Activated T-helper 17 cell treated with anti-CD3 and anti-CD28 coated beads, Interleukin-2, amount 50 U/mL, for 72 hours (primary cell): Measurements from ENCODE around the gene NEGR1. TPM values are rescaled to one million over a fixed set of nuclear protein-coding genes. Genes with fewer than 3 reads are reported as not detected.

ENCODE experiments used
- ATAC-seq: fragments of 150-1000 bp; cut with Tn5 transposase; replicated peaks from 2 replicates; pipeline ENCODE4 v1.10.0; 2021; ENCODE audit warnings: mild to moderate bottlenecking, moderate library complexity
- H3K27ac Mint-ChIP-seq: one replicate; pipeline ENCODE4 v1.8.0; 2022; ENCODE audit warnings: mixed read lengths
- H3K27me3 Mint-ChIP-seq: one replicate; pipeline ENCODE4 v1.8.0; 2022; ENCODE audit warnings: mixed read lengths
- H3K36me3 Mint-ChIP-seq: one replicate; pipeline ENCODE4 v1.8.0; 2022; ENCODE audit warnings: low read depth, mild to moderate bottlenecking, mixed read lengths
- H3K4me1 Mint-ChIP-seq: one replicate; pipeline ENCODE4 v1.8.0; 2022; ENCODE audit warnings: mixed read lengths
- H3K4me3 Mint-ChIP-seq: one replicate; pipeline ENCODE4 v1.8.0; 2022; ENCODE audit warnings: mild to moderate bottlenecking, mixed read lengths
- H3K9me3 Mint-ChIP-seq: one replicate; pipeline ENCODE4 v1.8.0; 2022; ENCODE audit warnings: mixed read lengths
- total RNA-seq, 2 donors: library from RNA; stranded (reverse); gene quantifications; one replicate each; pipeline ENCODE4 v1.2.3, GENCODE V29; 2022

The NEGR1 gene
- total RNA-seq, 2 donors from 2014 or later, result not detected

DNA sequence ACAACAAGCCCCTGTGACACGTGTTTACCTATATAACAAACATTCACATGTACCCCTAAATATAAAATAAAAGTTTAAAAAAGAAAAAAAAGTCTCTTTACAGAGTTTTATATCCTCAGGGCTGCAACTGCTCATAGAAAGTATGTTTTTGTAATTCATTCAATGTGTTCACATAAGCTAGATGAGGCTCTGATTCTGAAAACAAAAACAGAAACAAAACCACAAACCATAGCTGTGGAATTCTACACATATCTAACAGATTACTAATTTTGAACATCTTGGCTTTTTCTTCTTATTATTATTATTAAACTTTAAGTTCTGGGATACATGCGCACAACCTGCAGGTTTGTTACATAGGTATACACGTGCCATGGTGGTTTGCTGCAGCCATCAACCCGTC is 621.9 kb downstream of the NEGR1 start:
- H3K27me3 Mint-ChIP-seq, result no peaks in the 10 kb centered on the region
- no peak for ATAC-seq
- H3K27ac Mint-ChIP-seq, result no peak overlapping the region
- peaks cover 9% of the 10 kb centered on the region for H3K9me3 Mint-ChIP-seq
- H3K4me1 Mint-ChIP-seq, result no peaks in the 10 kb centered on the region
- H3K36me3 Mint-ChIP-seq, result no peaks in the 10 kb centered on the region
- H3K4me3 Mint-ChIP-seq, result no peak overlapping the region

- no peak overlapping the region for H3K4me3 Mint-ChIP-seq
- H3K27ac Mint-ChIP-seq, result no peak overlapping the region
- no peaks in the 10 kb centered on the region for H3K36me3 Mint-ChIP-seq
- peaks cover 9% of the 10 kb centered on the region for H3K9me3 Mint-ChIP-seq
- no peaks in the 10 kb centered on the region for H3K27me3 Mint-ChIP-seq
- no peaks in the 10 kb centered on the region for H3K4me1 Mint-ChIP-seq
- no peak for ATAC-seq
These were observed 624.3 kb downstream of the NEGR1 start for GRCh38 chr1:71657891-71658679.

- no peak overlapping the region for H3K4me3 Mint-ChIP-seq
- H3K4me1 Mint-ChIP-seq, result no peaks in the 10 kb centered on the region
- H3K27ac Mint-ChIP-seq, result no peak overlapping the region
- no peak for ATAC-seq
- H3K36me3 Mint-ChIP-seq, result no peaks in the 10 kb centered on the region
- no peaks in the 10 kb centered on the region for H3K27me3 Mint-ChIP-seq
- peaks cover 9% of the 10 kb centered on the region for H3K9me3 Mint-ChIP-seq
These were observed 625.4 kb downstream of the NEGR1 start for GRCh38 chr1:71656902-71657301.

DNA sequence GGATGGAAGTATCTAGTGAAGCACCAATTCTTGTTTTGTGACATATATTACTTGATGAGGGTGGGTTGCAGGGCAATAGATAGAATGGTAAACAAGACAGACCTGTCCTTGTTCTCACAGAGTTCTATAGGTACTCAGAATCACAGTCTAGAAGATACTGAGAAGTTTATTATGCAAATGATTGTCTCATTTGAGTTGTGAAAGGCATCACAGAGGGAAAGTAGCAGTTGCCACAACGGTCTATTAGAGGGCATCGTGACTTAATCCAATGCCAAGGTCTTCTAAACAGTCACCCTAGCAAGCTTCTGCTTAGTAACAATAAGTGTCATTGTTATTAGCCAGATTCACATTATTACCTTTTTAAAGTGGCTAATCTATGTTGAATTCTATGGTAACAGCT is 626.7 kb downstream of the NEGR1 start:
- no peak overlapping the region for H3K4me3 Mint-ChIP-seq
- no peaks in the 10 kb centered on the region for H3K4me1 Mint-ChIP-seq
- no peaks in the 10 kb centered on the region for H3K27me3 Mint-ChIP-seq
- no peak overlapping the region for H3K27ac Mint-ChIP-seq
- H3K36me3 Mint-ChIP-seq, result no peaks in the 10 kb centered on the region
- H3K9me3 Mint-ChIP-seq, result peaks cover 9% of the 10 kb centered on the region
- ATAC-seq, result no peak

DNA sequence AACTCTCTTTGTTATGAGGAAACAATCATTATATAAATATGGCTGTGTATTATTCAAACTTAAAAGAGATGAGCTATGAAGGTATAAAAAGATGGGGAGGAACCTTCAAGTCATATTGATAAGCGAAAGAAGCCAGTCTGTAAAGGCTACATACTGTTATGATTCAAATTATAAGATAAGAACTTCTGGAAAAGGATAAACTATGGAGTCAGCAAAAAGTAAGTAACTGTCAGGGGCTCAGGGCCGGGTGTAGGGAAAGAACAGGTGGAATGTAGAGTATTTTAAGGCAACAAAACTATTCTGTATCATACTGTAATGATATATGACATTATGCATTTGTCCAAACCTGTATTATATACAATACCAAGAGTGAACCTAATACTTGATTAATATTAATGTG is 628.4 kb downstream of the NEGR1 start:
- H3K27me3 Mint-ChIP-seq, result no peaks in the 10 kb centered on the region
- peaks cover 1% of the 10 kb centered on the region for H3K9me3 Mint-ChIP-seq
- no peaks in the 10 kb centered on the region for H3K4me1 Mint-ChIP-seq
- no peaks in the 10 kb centered on the region for H3K36me3 Mint-ChIP-seq
- H3K27ac Mint-ChIP-seq, result no peak overlapping the region
- no peak for ATAC-seq
- H3K4me3 Mint-ChIP-seq, result no peak overlapping the region

DNA sequence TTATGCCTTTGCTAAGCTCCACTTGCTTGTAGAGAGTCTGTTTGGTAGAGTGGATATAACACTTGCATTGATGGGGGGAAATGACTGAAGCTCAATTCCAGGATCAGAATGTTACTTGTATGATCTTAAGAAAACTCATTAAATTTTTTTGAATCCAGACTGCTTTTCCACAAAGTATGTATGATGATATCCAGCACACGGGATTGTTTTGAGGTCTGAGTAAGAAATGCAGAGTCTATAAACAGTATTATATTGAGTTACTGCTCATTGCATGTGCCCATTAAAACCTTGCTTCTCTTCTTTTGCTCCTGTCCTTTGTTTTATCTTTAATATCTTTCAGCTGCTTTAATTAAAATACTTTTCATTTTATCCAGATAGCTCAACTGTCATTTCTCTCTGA is 631.1 kb downstream of the NEGR1 start:
- no peaks in the 10 kb centered on the region for H3K27me3 Mint-ChIP-seq
- no peaks in the 10 kb centered on the region for H3K36me3 Mint-ChIP-seq
- H3K27ac Mint-ChIP-seq, result no peak overlapping the region
- peaks cover 3% of the 10 kb centered on the region for H3K9me3 Mint-ChIP-seq
- H3K4me3 Mint-ChIP-seq, result no peak overlapping the region
- no peak for ATAC-seq
- no peaks in the 10 kb centered on the region for H3K4me1 Mint-ChIP-seq

DNA sequence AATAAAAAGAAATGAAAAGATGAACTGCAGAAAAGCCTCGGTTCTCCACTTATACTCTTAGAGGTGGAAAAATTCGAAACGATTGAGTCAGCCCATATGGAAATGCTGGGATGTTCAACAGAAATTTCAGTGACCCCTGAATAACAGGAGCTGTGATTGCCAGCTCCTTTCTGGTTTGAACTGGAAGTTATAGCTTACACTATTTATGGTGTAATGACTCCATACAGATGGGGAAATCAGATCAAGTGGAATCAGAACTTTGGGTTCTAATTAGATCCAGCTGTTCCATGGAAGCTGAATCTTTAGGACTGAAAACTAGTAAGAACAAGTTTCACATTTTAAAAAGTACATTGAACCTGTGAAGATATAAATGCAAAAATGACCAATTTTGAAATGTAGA is 632.2 kb downstream of the NEGR1 start:
- H3K4me3 Mint-ChIP-seq, result no peak overlapping the region
- H3K27me3 Mint-ChIP-seq, result no peaks in the 10 kb centered on the region
- H3K9me3 Mint-ChIP-seq, result peaks cover 3% of the 10 kb centered on the region
- ATAC-seq, result no peak
- no peaks in the 10 kb centered on the region for H3K36me3 Mint-ChIP-seq
- H3K27ac Mint-ChIP-seq, result no peak overlapping the region
- no peaks in the 10 kb centered on the region for H3K4me1 Mint-ChIP-seq

DNA sequence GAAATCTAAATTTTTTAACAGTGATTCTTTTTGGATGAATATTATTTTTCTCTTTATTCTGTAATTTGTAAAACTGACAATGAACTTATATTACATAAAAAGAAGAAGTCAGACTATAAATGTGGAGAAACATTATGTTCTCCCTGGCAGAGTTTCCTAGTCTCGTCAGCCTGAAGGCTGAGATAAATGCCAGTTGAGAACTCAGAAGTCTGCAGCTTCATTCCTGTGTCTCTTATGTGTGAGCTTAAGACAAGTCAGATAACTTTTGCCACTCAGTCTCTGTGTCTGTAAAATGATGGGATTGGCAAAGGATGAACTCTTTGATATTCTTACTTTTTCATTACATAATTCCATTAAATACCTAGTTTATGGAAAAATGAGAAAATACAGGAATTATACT is 632.7 kb downstream of the NEGR1 start:
- no peaks in the 10 kb centered on the region for H3K27me3 Mint-ChIP-seq
- no peaks in the 10 kb centered on the region for H3K36me3 Mint-ChIP-seq
- H3K9me3 Mint-ChIP-seq, result peaks cover 3% of the 10 kb centered on the region
- no peak overlapping the region for H3K27ac Mint-ChIP-seq
- no peak overlapping the region for H3K4me3 Mint-ChIP-seq
- no peaks in the 10 kb centered on the region for H3K4me1 Mint-ChIP-seq
- ATAC-seq, result no peak

- no peak for ATAC-seq
- Mint-ChIP-seq H3K36me3 (no peaks in the 10 kb centered on the region), H3K27me3 (no peaks in the 10 kb centered on the region), H3K4me1 (no peaks in the 10 kb centered on the region), H3K27ac (no peak overlapping the region), H3K4me3 (no peak overlapping the region), H3K9me3 (peaks cover 8% of the 10 kb centered on the region)
These were observed 634.6 kb downstream of the NEGR1 start for GRCh38 chr1:71647513-71648300.

DNA sequence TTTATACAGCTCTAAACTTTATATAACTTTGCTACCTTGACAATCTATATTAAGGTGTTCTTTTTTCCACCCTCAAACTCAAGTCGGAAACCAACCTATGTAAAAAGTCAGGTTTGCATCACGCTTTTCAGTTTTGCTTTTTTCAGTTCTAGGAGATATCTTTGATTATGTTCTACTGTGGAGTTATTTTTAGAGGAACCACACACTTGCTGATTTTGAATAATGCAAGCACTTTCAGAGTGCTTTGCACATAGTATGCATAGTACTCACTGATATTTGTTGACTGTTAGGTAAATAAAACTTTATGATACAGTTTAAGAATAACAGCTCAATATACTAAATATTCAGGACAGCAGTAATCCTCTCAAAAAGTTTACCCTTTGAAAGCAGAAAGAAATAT is 637.3 kb downstream of the NEGR1 start:
- H3K27ac Mint-ChIP-seq, result no peak overlapping the region

GRCh38 chr1:71641903-71642302 is 640.4 kb downstream of the NEGR1 start:
- H3K9me3 Mint-ChIP-seq, result peaks cover 13% of the 10 kb centered on the region
- no peaks in the 10 kb centered on the region for H3K36me3 Mint-ChIP-seq
- no peaks in the 10 kb centered on the region for H3K27me3 Mint-ChIP-seq
- no peak for ATAC-seq
- H3K27ac Mint-ChIP-seq, result no peak overlapping the region
- H3K4me3 Mint-ChIP-seq, result no peak overlapping the region
- no peaks in the 10 kb centered on the region for H3K4me1 Mint-ChIP-seq

More for the DNA sequence above, 637.3 kb downstream of the NEGR1 start:
- Mint-ChIP-seq H3K4me3 (no peak overlapping the region), H3K9me3 (peaks cover 13% of the 10 kb centered on the region), H3K27me3 (no peaks in the 10 kb centered on the region), H3K36me3 (no peaks in the 10 kb centered on the region), H3K4me1 (no peaks in the 10 kb centered on the region)
- no peak for ATAC-seq

GRCh38 chr1:71640998-71641397 is 641.3 kb downstream of the NEGR1 start:
- Mint-ChIP-seq H3K4me1 (no peaks in the 10 kb centered on the region), H3K4me3 (no peak overlapping the region), H3K27me3 (no peaks in the 10 kb centered on the region), H3K27ac (no peak overlapping the region), H3K36me3 (no peaks in the 10 kb centered on the region), H3K9me3 (peaks cover 13% of the 10 kb centered on the region)
- ATAC-seq, result no peak

GRCh38 chr1:71640116-71640515 is 642.2 kb downstream of the NEGR1 start:
- no peak overlapping the region for H3K27ac Mint-ChIP-seq
- H3K4me3 Mint-ChIP-seq, result no peak overlapping the region

DNA sequence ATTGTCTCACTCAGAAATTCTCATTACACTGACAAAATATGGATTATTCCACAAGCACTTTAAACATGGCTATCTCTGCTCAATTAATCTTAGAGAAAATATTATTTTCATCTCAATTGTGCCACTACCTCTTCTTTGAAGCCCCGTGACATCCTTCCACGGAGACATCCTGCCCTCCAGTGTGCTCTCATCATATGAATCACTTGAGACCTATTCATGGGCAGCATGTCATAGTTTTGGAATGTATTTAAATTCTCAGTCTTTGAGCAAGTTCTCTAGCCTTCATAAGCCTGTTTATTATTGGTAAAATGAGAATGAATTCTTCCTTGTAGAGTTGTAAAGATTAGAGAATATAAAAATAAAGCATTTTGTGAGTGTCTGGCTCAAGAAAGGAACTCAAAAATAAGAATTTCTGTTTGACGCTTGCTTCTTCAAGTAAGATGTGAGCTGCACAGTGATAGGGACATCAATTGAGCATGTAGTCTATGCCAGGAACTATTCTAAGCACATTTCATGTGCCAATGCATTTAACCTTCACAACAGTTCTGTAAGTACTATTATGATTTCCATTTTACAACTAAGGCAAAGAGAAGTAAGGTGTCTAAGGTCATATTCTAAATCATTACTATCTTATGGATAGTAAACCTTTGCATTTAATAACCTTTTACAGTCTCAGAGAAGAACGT is 644.1 kb downstream of the NEGR1 start:
- no peak for ATAC-seq
- Mint-ChIP-seq H3K9me3 (peaks cover 8% of the 10 kb centered on the region), H3K4me3 (no peak overlapping the region), H3K4me1 (no peaks in the 10 kb centered on the region), H3K27ac (no peak overlapping the region), H3K36me3 (no peaks in the 10 kb centered on the region), H3K27me3 (no peaks in the 10 kb centered on the region)

More at GRCh38 chr1:71640116-71640515, 642.2 kb downstream of the NEGR1 start:
- ATAC-seq, result no peak
- no peaks in the 10 kb centered on the region for H3K36me3 Mint-ChIP-seq
- no peaks in the 10 kb centered on the region for H3K27me3 Mint-ChIP-seq
- H3K9me3 Mint-ChIP-seq, result peaks cover 13% of the 10 kb centered on the region
- no peaks in the 10 kb centered on the region for H3K4me1 Mint-ChIP-seq

GRCh38 chr1:71635568-71635967 is 646.8 kb downstream of the NEGR1 start:
- Mint-ChIP-seq H3K9me3 (peaks cover 3% of the 10 kb centered on the region), H3K27ac (no peak overlapping the region), H3K36me3 (no peaks in the 10 kb centered on the region), H3K27me3 (no peaks in the 10 kb centered on the region), H3K4me3 (no peak overlapping the region), H3K4me1 (no peaks in the 10 kb centered on the region)
- ATAC-seq, result no peak
